ENCODE results near the gene WNT3A.

WNT3A gene

GRCh38 chr1:228048659-228049298 lies 42.0 kb downstream of the WNT3A start:
- no peak for DNase-seq (ENCODE audit: low spot score)

- DNase-seq (ENCODE audit: low spot score): no peak
Measured at GRCh38 chr1:228050571-228051231, 43.9 kb downstream of the WNT3A start.

GRCh38 chr1:228058172-228058948 lies 51.6 kb downstream of the WNT3A start:
- no peak for DNase-seq (ENCODE audit: low spot score)

GRCh38 chr1:228058949-228059633 lies 52.3 kb downstream of the WNT3A start:
- DNase-seq (ENCODE audit: low spot score): no peak

GRCh38 chr1:228059634-228060457 lies 53.0 kb downstream of the WNT3A start:
- DNase-seq (ENCODE audit: low spot score): no peak

GRCh38 chr1:228060458-228061190 lies 53.8 kb downstream of the WNT3A start:
- peak; percentile 14 for DNase-seq (ENCODE audit: low spot score)

- DNase-seq (ENCODE audit: low spot score): no peak
Measured at GRCh38 chr1:228061411-228062084, 54.8 kb downstream of the WNT3A start.

- DNase-seq (ENCODE audit: low spot score): no peak
Measured at GRCh38 chr1:228062085-228062791, 55.4 kb downstream of the WNT3A start.

- no peak for DNase-seq (ENCODE audit: low spot score)
Measured at GRCh38 chr1:228062812-228063211, 56.0 kb downstream of the WNT3A start.

GRCh38 chr1:228063251-228064191 lies 56.7 kb downstream of the WNT3A start:
- DNase-seq (ENCODE audit: low spot score): no peak

- DNase-seq (ENCODE audit: low spot score): no peak
Measured at GRCh38 chr1:228064296-228064695, 57.5 kb downstream of the WNT3A start.

GRCh38 chr1:228064741-228065542 lies 58.1 kb downstream of the WNT3A start:
- DNase-seq (ENCODE audit: low spot score): no peak

GRCh38 chr1:228065543-228066347 lies 58.9 kb downstream of the WNT3A start:
- no peak for DNase-seq (ENCODE audit: low spot score)

- no peak for DNase-seq (ENCODE audit: low spot score)
Measured at GRCh38 chr1:228066416-228066815, 59.6 kb downstream of the WNT3A start.

- no peak for DNase-seq (ENCODE audit: low spot score)
Measured at GRCh38 chr1:228066891-228067654, 60.3 kb downstream of the WNT3A start.

GRCh38 chr1:228068359-228068758 lies 61.6 kb downstream of the WNT3A start:
- no peak for DNase-seq (ENCODE audit: low spot score)
